Measurements from ENCODE around the gene HORMAD2.

HORMAD2 gene

DNA sequence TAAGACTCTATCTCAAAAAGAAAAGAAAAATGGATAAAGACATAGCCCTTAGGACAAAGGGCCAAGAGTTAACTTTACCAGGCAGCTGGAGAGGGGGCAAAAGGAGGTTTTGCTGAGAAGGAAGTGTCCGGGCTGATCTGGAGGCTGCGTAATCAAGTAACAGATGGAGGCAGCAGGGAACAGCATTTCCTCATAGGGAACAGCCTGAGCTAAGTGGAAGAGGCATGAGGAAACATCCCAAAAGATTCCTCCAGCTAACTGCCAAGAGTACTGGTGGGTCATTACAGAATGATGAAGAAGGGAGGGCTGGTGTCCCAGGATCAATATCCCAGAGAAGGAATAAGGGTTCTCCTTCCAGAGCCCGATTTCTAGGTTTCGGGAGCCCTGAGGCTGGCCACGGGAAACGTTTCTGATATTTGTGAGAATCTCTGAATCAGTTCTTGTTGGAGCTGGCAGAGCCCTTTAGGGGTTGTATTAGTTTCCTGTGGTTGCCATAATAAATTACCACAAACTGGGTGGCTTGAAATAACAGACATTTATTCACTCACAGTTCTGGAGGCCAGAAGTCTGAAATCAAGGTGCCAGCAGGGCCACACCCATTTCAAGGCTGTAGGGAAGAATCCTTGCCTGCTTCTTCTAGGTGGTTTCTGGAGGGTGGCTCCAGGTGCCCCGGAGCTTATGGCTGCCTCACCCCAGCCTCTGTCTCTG, 145.1 kb downstream of the HORMAD2 start:
- no peak overlapping the region for H3K14ac ChIP-seq (ENCODE audit: low read length)
- no peak overlapping the region for H2BK120ac ChIP-seq (ENCODE audit: insufficient read depth, low read length, poor library complexity)

DNA sequence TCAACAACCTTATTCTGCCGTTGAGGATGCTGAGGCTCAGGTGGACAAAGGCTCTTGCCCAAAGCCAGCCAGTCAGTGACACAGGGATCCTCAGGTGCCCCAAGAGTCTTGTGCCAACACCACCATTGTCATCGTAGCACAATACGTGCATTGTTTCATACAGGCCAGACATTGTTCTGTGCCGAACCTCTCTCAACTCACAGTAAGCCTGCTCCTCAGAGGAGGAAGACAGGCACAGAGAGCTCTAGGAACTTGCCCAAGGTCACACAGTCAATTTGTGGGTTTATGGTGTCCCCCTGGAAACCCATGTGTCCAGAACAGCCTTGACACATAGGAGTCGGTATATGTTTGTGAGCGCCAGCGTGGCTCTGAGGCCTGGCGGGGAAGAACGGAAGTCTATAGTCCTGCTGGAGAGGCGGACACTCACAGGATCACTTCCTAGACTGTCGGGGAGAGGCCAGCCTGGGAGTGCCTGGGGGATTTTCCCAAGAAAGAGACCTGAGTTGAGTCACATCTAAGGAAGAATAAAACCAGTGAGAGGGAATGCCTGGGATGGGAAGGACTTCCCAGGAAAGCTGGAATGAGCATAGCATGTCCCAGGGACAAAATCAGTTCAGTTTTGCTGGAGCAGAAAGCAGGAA, 146.0 kb downstream of the HORMAD2 start:
- no peak overlapping the region for H3K23ac ChIP-seq (ENCODE audit: low read length)
- H3K18ac ChIP-seq (ENCODE audit: low read length) = no peak overlapping the region
- H3K36me3 ChIP-seq (ENCODE audit: control insufficient read depth in 1 of 2, insufficient read depth in 2 of 2, low read length in 2 of 2) = no peaks in the 10 kb centered on the region
- no peaks in the 10 kb centered on the region for H3K79me2 ChIP-seq (ENCODE audit: control insufficient read depth, insufficient read depth, low read length, poor library complexity)
- H3K4ac ChIP-seq (ENCODE audit: low read depth, low read length) = no peak overlapping the region
- no peak overlapping the region for H2BK5ac ChIP-seq (ENCODE audit: low read depth, low read length, poor library complexity)
- no peak overlapping the region for H3K27ac ChIP-seq (ENCODE audit: low read depth, low read length)
- peak overlapping the region; percentile 8 for H2AK5ac ChIP-seq (ENCODE audit: low read length)
- H2BK120ac ChIP-seq (ENCODE audit: insufficient read depth, low read length, poor library complexity) = peak overlapping the region; percentile 6
- peaks cover 22 to 24% of the 10 kb centered on the region in 2 experiments for H3K4me1 ChIP-seq (ENCODE audit: control insufficient read depth in 1 of 2, insufficient read depth in 2 of 2, low read length in 2 of 2)
- H3K9me3 ChIP-seq (ENCODE audit: insufficient read depth, low read depth, low read length) = peaks cover under 1% of the 10 kb centered on the region
- no peak overlapping the region for H3K9ac ChIP-seq (ENCODE audit: low read length)
- H3K4me3 ChIP-seq (ENCODE audit: low read depth, low read length) = no peak overlapping the region
- no CpG with 5 or more reads among the region's 11 CpGs for WGBS (ENCODE audit: extremely low coverage, insufficient coverage, insufficient read length)
- no peak for DNase-seq
- H3K79me1 ChIP-seq (ENCODE audit: low read length) = peaks cover 3% of the 10 kb centered on the region
- no peak overlapping the region for H3K14ac ChIP-seq (ENCODE audit: low read length)
- no peak overlapping the region for H2AFZ ChIP-seq (ENCODE audit: insufficient read depth, low read length, poor library complexity)
- H4K12ac ChIP-seq (ENCODE audit: low read depth, low read length) = no peak overlapping the region
- peak overlapping the region; percentile 19 for H2BK12ac ChIP-seq (ENCODE audit: low read length)
- no peak overlapping the region for H3K4me2 ChIP-seq (ENCODE audit: low read length)
- H3K27me3 ChIP-seq (ENCODE audit: insufficient read depth, low read length) = no peaks in the 10 kb centered on the region
- peak overlapping the region; percentile 36 for H4K91ac ChIP-seq (ENCODE audit: low read depth, low read length)
- H4K8ac ChIP-seq (ENCODE audit: low read depth, low read length) = no peak overlapping the region

More for the DNA sequence above, 145.1 kb downstream of the HORMAD2 start:
- H2AK5ac ChIP-seq (ENCODE audit: low read length) = no peak overlapping the region
- H3K9me3 ChIP-seq (ENCODE audit: insufficient read depth, low read depth, low read length) = peaks cover 2% of the 10 kb centered on the region
- no CpG with 5 or more reads among the region's 7 CpGs for WGBS (ENCODE audit: extremely low coverage, insufficient coverage, insufficient read length)
- no peaks in the 10 kb centered on the region for H3K27me3 ChIP-seq (ENCODE audit: insufficient read depth, low read length)
- no peak overlapping the region for H3K4ac ChIP-seq (ENCODE audit: low read depth, low read length)
- no peak for DNase-seq
- no peak overlapping the region for H4K12ac ChIP-seq (ENCODE audit: low read depth, low read length)
- H3K79me1 ChIP-seq (ENCODE audit: low read length) = peaks cover 3% of the 10 kb centered on the region
- H4K8ac ChIP-seq (ENCODE audit: low read depth, low read length) = no peak overlapping the region
- no peaks in the 10 kb centered on the region for H3K79me2 ChIP-seq (ENCODE audit: control insufficient read depth, insufficient read depth, low read length, poor library complexity)
- H2BK5ac ChIP-seq (ENCODE audit: low read depth, low read length, poor library complexity) = no peak overlapping the region
- peak overlapping the region; percentile 3 for H4K91ac ChIP-seq (ENCODE audit: low read depth, low read length)
- H3K9ac ChIP-seq (ENCODE audit: low read length) = no peak overlapping the region
- H3K4me3 ChIP-seq (ENCODE audit: low read depth, low read length) = no peak overlapping the region
- H2AFZ ChIP-seq (ENCODE audit: insufficient read depth, low read length, poor library complexity) = no peak overlapping the region
- H3K36me3 ChIP-seq (ENCODE audit: control insufficient read depth in 1 of 2, insufficient read depth in 2 of 2, low read length in 2 of 2) = no peaks in the 10 kb centered on the region
- H3K4me2 ChIP-seq (ENCODE audit: low read length) = no peak overlapping the region
- no peak overlapping the region for H3K23ac ChIP-seq (ENCODE audit: low read length)
- H2BK12ac ChIP-seq (ENCODE audit: low read length) = no peak overlapping the region
- H3K27ac ChIP-seq (ENCODE audit: low read depth, low read length) = no peak overlapping the region
- H3K4me1 ChIP-seq (ENCODE audit: control insufficient read depth in 1 of 2, insufficient read depth in 2 of 2, low read length in 2 of 2) = peaks cover 22 to 24% of the 10 kb centered on the region in 2 experiments
- H3K18ac ChIP-seq (ENCODE audit: low read length) = no peak overlapping the region

Measured in trophoblast cell (in vitro differentiated cells and primary cell).